Endothelial cell of umbilical vein (primary cell): Measurements from ENCODE around the gene DDX10. TPM values are rescaled to one million over a fixed set of nuclear protein-coding genes. Genes with fewer than 3 reads are reported as not detected.

Experiments used
- BruUV-seq: library from RNA; stranded (reverse); fragments of 400-500 nt; replicated peaks from 2 replicates; lab custom pipeline; 2021; lab: Mats Ljungman, UMichigan
- CTCF ChIA-PET: fragments of 300-600, 350-600 bp; sonication (Branson Sonifier 250); formaldehyde crosslinking; loops from one replicate; lab custom pipeline; 2021; ENCODE audit warnings: antibody characterized with exemption, inconsistent platforms; lab: Charles Lee
- POLR2A ChIA-PET: fragments of 300-600, 350-600 bp; sonication (Branson Sonifier 250); formaldehyde crosslinking; loops from one replicate; lab custom pipeline; 2021; ENCODE audit warnings: antibody characterized with exemption, inconsistent platforms; lab: Charles Lee
- DNase-seq: peaks from one replicate; pipeline ENCODE4 v3.0.0-alpha.2; 2011; ENCODE audit warnings: low read depth, low spot score
- FAIRE-seq: peaks from 2 replicates; lab custom pipeline; 2011; peaks lifted over from hg19 to GRCh38; lab: Jason Lieb, UNC
- H2AFZ ChIP-seq: 2 replicates; pipeline ENCODE4 v1.6.0; 2012; ENCODE audit warnings: low read depth, low read length, control low read depth, inconsistent platforms
- H3K27ac ChIP-seq: 2 replicates; pipeline ENCODE4 v1.5.1; 2011; ENCODE audit warnings: low read depth, mild to moderate bottlenecking, control low read depth, low read length, moderate library complexity; ENCODE audit not compliant: insufficient read depth
- H3K27me3 ChIP-seq, 2 experiments: 2 replicates each; pipeline versions ENCODE4 v1.6.0 to v1.6.1; 2011; ENCODE audit warnings: low read length in 2 of 2, mixed read lengths in 1 of 2; ENCODE audit not compliant: control insufficient read depth in 2 of 2, insufficient read depth in 2 of 2
- H3K36me3 ChIP-seq, 2 experiments: 2 replicates in 1 of 2; 3 replicates in 1 of 2; pipeline ENCODE4 v1.5.1; 2011; ENCODE audit warnings: low read length in 2 of 2, mild to moderate bottlenecking in 1 of 2, moderate library complexity in 1 of 2; ENCODE audit not compliant: control insufficient read depth in 2 of 2, insufficient read depth in 2 of 2; ENCODE audit errors: extremely low read depth in 1 of 2
- H3K4me1 ChIP-seq: 3 replicates; pipeline ENCODE4 v1.5.1; 2011; ENCODE audit warnings: mild to moderate bottlenecking, low read length; ENCODE audit not compliant: control insufficient read depth, insufficient read depth; ENCODE audit errors: extremely low read depth
- H3K4me2 ChIP-seq: 2 replicates; pipeline ENCODE4 v1.6.1; 2011; ENCODE audit warnings: low read length, control low read depth, mixed read lengths; ENCODE audit not compliant: insufficient read depth
- H3K4me3 ChIP-seq, 3 experiments: fragments of 200-600 bp in 1 of 3; sonication (generic), shearing (Covaris generic) in 1 of 3; replicated peaks in 1 of 3; 2 replicates each; pipeline ENCODE4 v1.5.1; 2011 to 2016; ENCODE audit warnings: control low read depth in 3 of 3, low read length in 3 of 3, mild to moderate bottlenecking in 2 of 3, inconsistent platforms in 1 of 3, low read depth in 1 of 3, moderate library complexity in 1 of 3; ENCODE audit not compliant: insufficient read depth in 1 of 3
- H3K79me2 ChIP-seq: 2 replicates; pipeline ENCODE4 v1.6.0; 2012; ENCODE audit warnings: low read length, inconsistent platforms; ENCODE audit not compliant: control insufficient read depth, insufficient read depth
- H3K9ac ChIP-seq: replicated peaks from 2 replicates; pipeline ENCODE3; 2011; ENCODE audit warnings: low read length, control low read depth; ENCODE audit not compliant: insufficient read depth; ENCODE audit errors: extremely low read depth
- H3K9me1 ChIP-seq: replicated peaks from 3 replicates; pipeline ENCODE4 v1.6.0; 2011; ENCODE audit warnings: mild to moderate bottlenecking, low read length; ENCODE audit not compliant: control insufficient read depth, insufficient read depth; ENCODE audit errors: extremely low read depth
- H3K9me3 ChIP-seq: replicated peaks from 2 replicates; pipeline ENCODE4 v1.5.1; 2012; ENCODE audit warnings: low read length, inconsistent platforms; ENCODE audit not compliant: control insufficient read depth, insufficient read depth
- H4K20me1 ChIP-seq: replicated peaks from 2 replicates; pipeline ENCODE3; 2011; ENCODE audit warnings: mild to moderate bottlenecking, low read length; ENCODE audit not compliant: control insufficient read depth, insufficient read depth; ENCODE audit errors: extremely low read depth
- EZH2 ChIP-seq: IDR thresholded peaks from 2 replicates; pipeline ENCODE4 v1.6.1; 2012; ENCODE audit warnings: borderline replicate concordance, low read depth, mild to moderate bottlenecking, moderate library complexity, low read length, inconsistent platforms; ENCODE audit not compliant: severe bottlenecking
- FOS ChIP-seq: IDR thresholded peaks from 2 replicates; pipeline ENCODE4 v1.6.1; 2011; ENCODE audit warnings: mild to moderate bottlenecking, low read length, moderate library complexity, borderline replicate concordance; ENCODE audit not compliant: insufficient read depth
- GATA2 ChIP-seq: IDR thresholded peaks from 2 replicates; pipeline ENCODE4 v1.7.0; 2011; ENCODE audit warnings: low read depth, mild to moderate bottlenecking, moderate library complexity, mixed read lengths, low read length; ENCODE audit not compliant: insufficient read length, insufficient read depth
- JUN ChIP-seq: IDR thresholded peaks from 2 replicates; pipeline ENCODE4 v1.6.1; 2011; ENCODE audit warnings: borderline replicate concordance, low read depth; ENCODE audit not compliant: insufficient read length, insufficient read depth
- MYC ChIP-seq: IDR thresholded peaks from one replicate; pipeline ENCODE4 v1.6.1; 2011; ENCODE audit warnings: mild to moderate bottlenecking, low read depth, low read length
- POLR2A ChIP-seq: IDR thresholded peaks from 2 replicates; pipeline ENCODE4 v1.6.1; 2012; ENCODE audit warnings: low read depth, mild to moderate bottlenecking, control low read depth, low read length
- POLR2AphosphoS5 ChIP-seq: IDR thresholded peaks from 2 replicates; pipeline ENCODE4 v1.6.1; 2012; ENCODE audit warnings: low read depth, mild to moderate bottlenecking, control low read depth, low read length, moderate library complexity; ENCODE audit not compliant: insufficient read depth
- dilution Hi-C: fragments of 300-500 bp; cut with MboI; formaldehyde crosslinking; loops from one replicate; pipeline ENCODE4 v1.15.0; 2019; ENCODE audit warnings: low sequenced_read_pairs; ENCODE audit not compliant: extremely low pct_ligation_motif_present
- intact Hi-C: fragments of 100-400 bp; cut with micrococcal nuclease; formaldehyde crosslinking; loops from one replicate; pipeline ENCODE4 v1.10.0; 2022
- polyA plus RNA-seq, 4 experiments: library from polyadenylated mRNA; depleted of rRNA in 3 of 4; stranded (reverse) in 3 of 4; unstranded in 1 of 4; fragments of >200 nt; gene quantifications; 2 replicates each; pipeline versions ENCODE4 v1.2.1 to v1.2.3, GENCODE V29; 2011 to 2012; ENCODE audit warnings: missing spikeins in 1 of 4
- total RNA-seq: library from RNA; stranded (reverse); gene quantifications from 2 replicates; pipeline ENCODE4 v1.2.3, GENCODE V29; 2021
- TF ChIP-seq, protein P1 (sequence below): IDR thresholded peaks from 2 replicates; pipeline ENCODE4 v1.6.1; 2011; ENCODE audit not compliant: insufficient read depth, insufficient read length
- TF ChIP-seq, protein P2 (sequence below), 2 donors: IDR thresholded peaks; 1 replicate in 1 of 2; 2 replicates in 1 of 2; pipeline ENCODE4 v1.5.1; 2011; ENCODE audit warnings: low read length in 2 of 2, mild to moderate bottlenecking in 2 of 2, moderate library complexity in 2 of 2, control low read depth in 1 of 2, inconsistent platforms in 1 of 2, low read depth in 1 of 2; ENCODE audit not compliant: insufficient read depth in 1 of 2; ENCODE audit errors: extremely low read depth in 1 of 2

DDX10 gene
- total and polyA plus RNA-seq, 2 donors (not counting 3 experiments of a cell fraction or from before 2014, with no cell fraction given) = 29.8 to 35.2 TPM

DNA sequence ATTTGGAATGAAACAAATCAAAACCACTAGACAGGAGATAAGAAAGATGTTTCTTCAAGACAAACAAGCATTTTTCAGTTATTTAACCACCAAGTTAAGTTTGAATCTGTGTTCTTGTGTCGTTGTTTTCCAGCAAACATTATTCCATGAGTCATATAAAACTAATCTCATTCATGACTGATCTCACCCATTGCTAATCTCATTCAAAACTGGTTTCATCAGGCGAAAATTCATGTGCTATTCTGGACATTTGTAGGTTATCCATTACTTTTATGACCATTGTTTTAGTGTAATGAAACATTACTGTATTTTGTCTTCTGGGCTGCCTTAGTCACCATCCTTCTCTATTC lies 221.8 kb downstream of the DDX10 start:
- Histone ChIP-seq H3K4me2 (peak overlapping the region; percentile 37), H3K4me3 (no peak overlapping the region), H3K36me3 (no peaks in the 10 kb centered on the region), H3K9ac (no peak overlapping the region), H3K9me1 (no peaks in the 10 kb centered on the region), H4K20me1 (no peaks in the 10 kb centered on the region), H3K27ac (peak overlapping the region; percentile 48), H3K9me3 (no peaks in the 10 kb centered on the region), H3K4me1 (peaks cover 21% of the 10 kb centered on the region), H3K79me2 (no peaks in the 10 kb centered on the region), H2AFZ (no peak overlapping the region), H3K27me3 (no peaks in the 10 kb centered on the region)
- BruUV-seq = no TSS peak
- TF ChIP-seq JUN = peak; percentile 46
- TF ChIP-seq FOS = peak; percentile 57
- TF ChIP-seq EZH2 = no peak
- FAIRE-seq (peak; percentile 80), DNase-seq (peak; percentile 70)
- intact Hi-C loops (loop anchor here (1.0 to 5.0 kb wide), 2 partner anchors 9 to 1826 kb away; partner anchors contain the start of gene ARHGAP20), dilution Hi-C loops (no loop called here)
- ChIA-PET POLR2A (no interaction called here), CTCF (interaction anchor here (0.7 to 1.3 kb wide), 3 partner anchors 10 to 40 kb away, joined by 3 read pairs; no protein-coding TSS in a partner anchor)

DNA sequence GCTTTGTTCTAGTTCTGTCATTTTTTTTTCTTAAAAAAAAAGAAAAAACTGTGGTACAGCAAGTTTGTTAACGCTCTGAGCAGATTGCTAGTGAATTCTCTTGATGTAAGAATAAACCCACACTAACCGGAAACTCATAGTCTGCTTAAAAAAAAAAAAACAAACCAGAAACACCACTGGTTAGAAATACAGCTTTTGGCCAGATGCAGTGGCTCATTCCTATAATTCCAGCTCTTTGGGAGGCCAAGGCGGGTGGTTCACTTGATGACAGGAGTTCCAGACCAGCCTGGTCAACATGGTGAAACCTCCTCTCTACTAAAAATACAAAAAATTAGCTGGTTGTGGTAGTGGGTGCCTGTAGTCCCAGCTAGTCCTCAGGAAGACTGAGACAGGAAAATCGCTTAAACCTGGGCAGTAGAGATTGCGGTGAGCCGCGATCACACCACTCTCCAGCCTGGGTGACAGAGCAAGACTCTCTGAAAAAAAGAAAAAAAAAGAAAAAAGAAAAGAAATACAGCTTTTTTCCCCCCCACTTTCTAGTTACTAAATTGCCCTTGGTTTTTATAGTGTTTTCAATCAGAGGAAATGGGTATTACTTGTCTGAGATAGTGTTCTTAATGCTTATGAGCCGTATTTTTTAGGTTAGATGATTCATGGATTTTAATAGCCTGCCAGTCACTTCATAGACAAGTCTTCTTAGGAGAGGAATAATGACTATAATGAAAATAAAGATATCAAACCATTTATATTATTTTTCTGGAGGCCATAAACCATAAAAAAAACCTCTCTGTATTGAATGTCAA lies 222.8 kb downstream of the DDX10 start:
- BruUV-seq = no TSS peak
- Histone ChIP-seq H3K27me3 (no peaks in the 10 kb centered on the region), H3K27ac (no peak overlapping the region), H3K9ac (no peak overlapping the region), H3K79me2 (no peaks in the 10 kb centered on the region), H3K36me3 (no peaks in the 10 kb centered on the region), H3K4me2 (no peak overlapping the region), H3K9me1 (no peaks in the 10 kb centered on the region), H2AFZ (no peak overlapping the region), H3K4me3 (no peak overlapping the region), H3K9me3 (no peaks in the 10 kb centered on the region), H3K4me1 (peaks cover 21% of the 10 kb centered on the region), H4K20me1 (no peaks in the 10 kb centered on the region)
- dilution Hi-C loops (no loop called here), intact Hi-C loops (loop anchor here (5.0 kb wide), 1 partner anchor 1825 kb away; the partner anchor contains the start of gene ARHGAP20)
- DNase-seq (no peak), FAIRE-seq (peak; percentile 63)
- no peak for TF ChIP-seq JUN
- no peak for TF ChIP-seq EZH2
- TF ChIP-seq MYC = no peak
- no peak for TF ChIP-seq POLR2A
- TF ChIP-seq POLR2AphosphoS5 = no peak
- TF ChIP-seq GATA2 = no peak
- TF ChIP-seq, protein P1, sequence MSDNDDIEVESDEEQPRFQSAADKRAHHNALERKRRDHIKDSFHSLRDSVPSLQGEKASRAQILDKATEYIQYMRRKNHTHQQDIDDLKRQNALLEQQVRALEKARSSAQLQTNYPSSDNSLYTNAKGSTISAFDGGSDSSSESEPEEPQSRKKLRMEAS = no peak
- TF ChIP-seq FOS = peak; percentile 20
- TF ChIP-seq, protein P2, sequence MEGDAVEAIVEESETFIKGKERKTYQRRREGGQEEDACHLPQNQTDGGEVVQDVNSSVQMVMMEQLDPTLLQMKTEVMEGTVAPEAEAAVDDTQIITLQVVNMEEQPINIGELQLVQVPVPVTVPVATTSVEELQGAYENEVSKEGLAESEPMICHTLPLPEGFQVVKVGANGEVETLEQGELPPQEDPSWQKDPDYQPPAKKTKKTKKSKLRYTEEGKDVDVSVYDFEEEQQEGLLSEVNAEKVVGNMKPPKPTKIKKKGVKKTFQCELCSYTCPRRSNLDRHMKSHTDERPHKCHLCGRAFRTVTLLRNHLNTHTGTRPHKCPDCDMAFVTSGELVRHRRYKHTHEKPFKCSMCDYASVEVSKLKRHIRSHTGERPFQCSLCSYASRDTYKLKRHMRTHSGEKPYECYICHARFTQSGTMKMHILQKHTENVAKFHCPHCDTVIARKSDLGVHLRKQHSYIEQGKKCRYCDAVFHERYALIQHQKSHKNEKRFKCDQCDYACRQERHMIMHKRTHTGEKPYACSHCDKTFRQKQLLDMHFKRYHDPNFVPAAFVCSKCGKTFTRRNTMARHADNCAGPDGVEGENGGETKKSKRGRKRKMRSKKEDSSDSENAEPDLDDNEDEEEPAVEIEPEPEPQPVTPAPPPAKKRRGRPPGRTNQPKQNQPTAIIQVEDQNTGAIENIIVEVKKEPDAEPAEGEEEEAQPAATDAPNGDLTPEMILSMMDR (IDR thresholded peaks at IDR 0.05; ENCODE audit: extremely low read depth in 1 of 2, insufficient read depth in 1 of 2, low read depth in 1 of 2, low read length in 2 of 2) = no peak
- POLR2A ChIA-PET = interaction anchor here (0.6 kb wide), 1 partner anchor 44 kb away, joined by 5 read pairs; no protein-coding TSS in a partner anchor
- CTCF ChIA-PET = no interaction called here
